GM12891 (cell line): ENCODE results near the gene RPS6KA1.
"Not testable (repeated sequence)": the region's sequence is repeated elsewhere in the genome, so short reads cannot be mapped to it uniquely, and the experiment has no call there.

Experiments
- DNase-seq: peaks from one replicate; pipeline ENCODE4 v3.0.0; 2011; ENCODE audit warnings: low spot score; ENCODE audit not compliant: insufficient read length
- FAIRE-seq: peaks from 2 replicates; lab custom pipeline; 2011; peaks lifted over from hg19 to GRCh38; lab: Jason Lieb, UNC
- PAX5 ChIP-seq: IDR thresholded peaks from 2 replicates; pipeline ENCODE4 v1.6.1; 2011; ENCODE audit warnings: low read length, moderate library complexity, mild to moderate bottlenecking; ENCODE audit not compliant: insufficient read depth, severe bottlenecking
- POLR2A ChIP-seq: IDR thresholded peaks from 2 replicates; pipeline ENCODE4 v1.6.1; 2011; ENCODE audit warnings: low read depth, low read length, control low read depth
- POLR2AphosphoS5 ChIP-seq: IDR thresholded peaks from 2 replicates; pipeline ENCODE4 v1.6.1; 2011; ENCODE audit warnings: low read depth, low read length, control low read depth
- POU2F2 ChIP-seq: IDR thresholded peaks from 2 replicates; pipeline ENCODE4 v1.6.1; 2011; ENCODE audit warnings: low read depth, mild to moderate bottlenecking, control low read depth, low read length, moderate library complexity
- SPI1 ChIP-seq: IDR thresholded peaks from 2 replicates; pipeline ENCODE4 v1.6.1; 2011; ENCODE audit warnings: low read depth, low read length, control low read depth
- TAF1 ChIP-seq: IDR thresholded peaks from 2 replicates; pipeline ENCODE4 v1.6.1; 2011; ENCODE audit warnings: low read depth, low read length, control low read depth

Gene RPS6KA1

DNA sequence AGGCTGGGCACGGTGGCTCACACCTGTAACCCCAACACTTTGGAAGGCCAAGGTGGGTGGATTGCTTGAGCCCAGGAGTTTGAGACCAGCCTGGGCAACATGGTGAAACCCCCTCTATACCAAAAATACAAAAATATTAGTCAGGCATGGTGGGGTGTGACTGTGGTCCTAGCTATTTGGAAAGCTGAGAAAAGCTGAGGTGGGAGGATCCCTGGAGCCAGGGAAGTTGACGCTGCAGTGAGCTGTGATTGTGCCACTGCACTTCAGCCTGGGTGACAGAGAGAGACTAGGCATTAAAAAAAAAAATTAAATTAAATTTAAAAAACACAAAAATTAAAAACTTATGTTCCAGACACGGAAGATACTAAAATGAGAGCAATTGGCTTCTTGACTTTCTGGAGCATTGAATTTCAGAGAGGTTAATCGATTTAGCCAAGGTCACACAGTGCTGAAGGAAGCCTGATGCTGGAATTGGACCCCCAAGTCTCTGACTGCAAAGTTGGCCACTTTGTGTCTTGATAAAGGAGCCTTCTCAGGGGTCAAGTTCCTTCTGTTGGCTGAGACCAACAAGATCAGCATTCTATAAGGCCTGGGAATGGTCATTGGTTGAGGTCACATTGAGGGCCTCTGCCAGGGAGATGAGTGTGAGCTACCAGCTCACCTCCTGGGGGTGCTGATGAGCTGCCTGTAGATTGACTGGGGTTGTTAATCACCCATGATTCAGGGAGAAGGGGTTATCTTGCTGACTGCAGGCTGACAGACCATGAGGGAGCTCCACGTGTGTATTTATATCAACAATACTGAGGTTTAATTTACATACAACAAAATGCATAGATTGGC, 54.3 kb downstream of the RPS6KA1 start:
- TF ChIP-seq POLR2A (no peak), PAX5 (no peak), POLR2AphosphoS5 (no peak), TAF1 (no peak), SPI1 (no peak), POU2F2 (no peak)
- peak; percentile 28 for FAIRE-seq
- DNase-seq: no peak

- FAIRE-seq, DNase-seq: not testable (repeated sequence)
These were observed 55.0 kb downstream of the RPS6KA1 start for GRCh38 chr1:26584588-26584987.

- DNase-seq (no peak), FAIRE-seq (no peak)
- no peak for TF ChIP-seq POU2F2
- TF ChIP-seq SPI1: no peak
- TF ChIP-seq PAX5: no peak
- no peak for TF ChIP-seq POLR2AphosphoS5
- TF ChIP-seq POLR2A: no peak
- TF ChIP-seq TAF1: no peak
These were observed 55.9 kb downstream of the RPS6KA1 start for GRCh38 chr1:26585471-26585870.

DNA sequence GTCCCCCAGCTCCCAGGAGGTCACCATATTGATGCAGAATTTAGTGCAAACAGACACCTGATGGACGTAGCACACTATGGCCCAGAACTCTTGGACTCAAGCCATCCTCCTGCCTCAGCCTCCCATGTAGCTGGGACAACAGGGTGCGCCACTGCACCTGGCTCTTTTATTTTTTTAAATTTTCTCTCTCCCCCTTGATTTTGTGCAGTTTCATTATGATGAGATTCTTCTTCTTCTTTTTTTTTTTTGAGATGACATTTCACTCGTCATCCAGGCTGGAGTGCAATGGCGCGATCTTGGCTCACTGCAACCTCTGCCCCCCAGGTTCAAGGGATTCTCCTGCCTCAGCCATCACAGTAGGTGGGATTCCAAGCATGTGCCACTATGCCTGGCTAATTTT, 63.8 kb downstream of the RPS6KA1 start:
- TF ChIP-seq POLR2AphosphoS5 (no peak), POU2F2 (no peak), TAF1 (no peak), PAX5 (no peak), POLR2A (no peak), SPI1 (no peak)
- no peak for FAIRE-seq
- DNase-seq: no peak

GRCh38 chr1:26594593-26594992, 65.0 kb downstream of the RPS6KA1 start:
- FAIRE-seq, DNase-seq: not testable (repeated sequence)

- FAIRE-seq (peak; percentile 87), DNase-seq (no peak)
- TF ChIP-seq POLR2A (no peak), POLR2AphosphoS5 (no peak), SPI1 (no peak), POU2F2 (no peak), TAF1 (no peak), PAX5 (no peak)
These were observed 68.1 kb downstream of the RPS6KA1 start for GRCh38 chr1:26597629-26598039.

GRCh38 chr1:26598890-26599289, 69.3 kb downstream of the RPS6KA1 start:
- DNase-seq (no peak), FAIRE-seq (no peak)
- TF ChIP-seq PAX5 (no peak), POU2F2 (no peak), POLR2A (no peak), SPI1 (no peak), TAF1 (no peak), POLR2AphosphoS5 (no peak)

DNA sequence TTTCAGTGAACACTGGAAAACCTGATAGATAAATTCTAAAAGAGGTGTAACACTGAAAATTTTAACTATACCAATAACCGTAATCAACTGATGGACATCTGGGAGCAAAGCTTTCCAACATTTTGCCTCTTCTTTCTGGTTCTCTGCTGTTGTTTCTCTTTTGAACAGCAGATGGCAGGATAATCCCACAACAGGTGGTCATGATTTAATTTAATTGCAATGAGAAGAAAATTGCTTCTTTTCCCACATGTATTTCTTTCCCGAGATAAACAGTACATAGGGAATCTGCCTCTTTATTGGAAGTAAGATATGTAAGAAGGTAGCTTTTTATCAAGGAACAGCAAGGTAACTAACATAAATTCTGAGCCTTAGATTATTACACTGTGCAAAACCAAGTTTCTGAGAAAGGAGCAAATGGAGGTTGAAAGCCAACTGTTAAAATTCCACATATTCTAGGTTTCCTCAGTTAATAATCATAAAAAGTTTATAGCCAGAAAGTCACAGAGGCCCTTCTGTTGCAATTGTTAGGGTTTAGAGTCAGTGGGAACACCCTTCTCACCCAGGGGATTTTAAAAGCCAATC, 72.9 kb downstream of the RPS6KA1 start:
- DNase-seq (no peak), FAIRE-seq (peak; percentile 75)
- no peak for TF ChIP-seq POLR2AphosphoS5
- no peak for TF ChIP-seq TAF1
- TF ChIP-seq PAX5: no peak
- TF ChIP-seq POU2F2: no peak
- no peak for TF ChIP-seq POLR2A
- no peak for TF ChIP-seq SPI1

DNA sequence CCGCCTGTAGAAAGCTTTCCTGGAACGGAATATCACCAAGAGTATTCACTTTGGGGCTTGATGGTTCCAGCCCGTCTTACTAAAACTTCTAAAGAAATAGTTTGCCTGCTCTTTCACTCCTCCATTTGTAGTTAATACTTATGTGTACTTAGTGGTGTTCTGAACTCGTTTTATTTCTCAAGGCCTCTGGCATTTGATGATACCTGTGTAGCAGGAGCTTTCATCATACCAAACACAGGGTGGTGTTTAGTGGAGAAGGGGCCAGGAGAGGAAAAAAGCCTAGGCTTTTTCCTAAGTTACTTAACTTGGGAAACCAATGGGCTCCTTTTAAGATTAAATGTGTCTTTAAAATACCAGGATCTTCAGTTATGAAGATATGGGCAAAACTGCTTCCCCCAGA, 74.3 kb downstream of the RPS6KA1 start:
- DNase-seq: no peak
- no peak for FAIRE-seq
- TF ChIP-seq POLR2A: no peak
- no peak for TF ChIP-seq TAF1
- no peak for TF ChIP-seq POLR2AphosphoS5
- no peak for TF ChIP-seq POU2F2

- FAIRE-seq: no peak
- DNase-seq: no peak
- no peak for TF ChIP-seq SPI1
- no peak for TF ChIP-seq POLR2A
- no peak for TF ChIP-seq POLR2AphosphoS5
- TF ChIP-seq POU2F2: no peak
- TF ChIP-seq PAX5: no peak
- TF ChIP-seq TAF1: no peak
These were observed 77.6 kb downstream of the RPS6KA1 start for GRCh38 chr1:26607186-26607585.
